ENCODE data around the gene CD180.

- no peak for TF ChIP-seq POLR2A (IDR thresholded peaks at IDR 0.05; ENCODE audit: extremely low read depth, insufficient read length)
- no peak for TF ChIP-seq CTCF (IDR thresholded peaks at IDR 0.05; ENCODE audit: low read depth, low read length)
- TF ChIP-seq MAX (IDR thresholded peaks at IDR 0.05; ENCODE audit: low read depth, low read length), result no peak
Observed at GRCh38 chr5:67193439-67193807, 3.2 kb downstream of the CD180 start.
